ENCODE data around the gene MAPKAP1.
"Not testable (repeated sequence)": the region's sequence is repeated elsewhere in the genome, so short reads cannot be mapped to it uniquely, and the experiment has no call there.

MAPKAP1 gene

DNA sequence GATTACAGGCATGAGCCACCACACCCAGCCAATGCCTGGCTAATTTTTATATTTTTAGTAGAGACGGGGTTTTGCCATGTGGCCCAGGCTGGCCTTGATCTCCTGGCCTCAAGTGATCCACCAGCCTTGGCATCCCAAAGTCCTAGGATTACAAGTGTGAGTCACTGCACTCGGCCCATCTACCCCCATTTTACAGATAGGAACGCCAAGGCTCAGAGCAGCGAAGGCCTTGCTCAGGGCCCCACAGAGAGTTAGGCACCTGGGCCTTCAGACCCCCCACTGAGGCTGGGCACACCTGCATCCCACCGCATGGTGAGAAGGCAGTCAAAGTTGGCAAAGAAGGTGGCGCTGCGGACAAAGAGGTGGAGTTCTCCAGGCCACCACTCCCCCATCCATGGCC lies 302.3 kb downstream of the MAPKAP1 start:
- H3K9me3 ChIP-seq (ENCODE audit: low read depth, low read length): no peaks in the 10 kb centered on the region
- H3K27ac ChIP-seq: no peak overlapping the region
- no peak for TF ChIP-seq EZH2 (IDR thresholded peaks at IDR 0.05)
- TF ChIP-seq FOXP2 (optimal IDR thresholded peaks at IDR 0.05; ENCODE audit: control extremely low read depth, extremely low read length, insufficient read depth): no peak
- TF ChIP-seq POLR2AphosphoS5 (IDR thresholded peaks at IDR 0.05; ENCODE audit: borderline replicate concordance, low read depth, low read length): no peak
- no peaks in the 10 kb centered on the region for H3K36me3 ChIP-seq (ENCODE audit: insufficient read depth, low read length)
- H3K9ac ChIP-seq (ENCODE audit: insufficient read length): no peak overlapping the region
- DNase-seq (ENCODE audit: low read depth, low spot score): no peak
- H3K4me3 ChIP-seq: no peak overlapping the region

DNA sequence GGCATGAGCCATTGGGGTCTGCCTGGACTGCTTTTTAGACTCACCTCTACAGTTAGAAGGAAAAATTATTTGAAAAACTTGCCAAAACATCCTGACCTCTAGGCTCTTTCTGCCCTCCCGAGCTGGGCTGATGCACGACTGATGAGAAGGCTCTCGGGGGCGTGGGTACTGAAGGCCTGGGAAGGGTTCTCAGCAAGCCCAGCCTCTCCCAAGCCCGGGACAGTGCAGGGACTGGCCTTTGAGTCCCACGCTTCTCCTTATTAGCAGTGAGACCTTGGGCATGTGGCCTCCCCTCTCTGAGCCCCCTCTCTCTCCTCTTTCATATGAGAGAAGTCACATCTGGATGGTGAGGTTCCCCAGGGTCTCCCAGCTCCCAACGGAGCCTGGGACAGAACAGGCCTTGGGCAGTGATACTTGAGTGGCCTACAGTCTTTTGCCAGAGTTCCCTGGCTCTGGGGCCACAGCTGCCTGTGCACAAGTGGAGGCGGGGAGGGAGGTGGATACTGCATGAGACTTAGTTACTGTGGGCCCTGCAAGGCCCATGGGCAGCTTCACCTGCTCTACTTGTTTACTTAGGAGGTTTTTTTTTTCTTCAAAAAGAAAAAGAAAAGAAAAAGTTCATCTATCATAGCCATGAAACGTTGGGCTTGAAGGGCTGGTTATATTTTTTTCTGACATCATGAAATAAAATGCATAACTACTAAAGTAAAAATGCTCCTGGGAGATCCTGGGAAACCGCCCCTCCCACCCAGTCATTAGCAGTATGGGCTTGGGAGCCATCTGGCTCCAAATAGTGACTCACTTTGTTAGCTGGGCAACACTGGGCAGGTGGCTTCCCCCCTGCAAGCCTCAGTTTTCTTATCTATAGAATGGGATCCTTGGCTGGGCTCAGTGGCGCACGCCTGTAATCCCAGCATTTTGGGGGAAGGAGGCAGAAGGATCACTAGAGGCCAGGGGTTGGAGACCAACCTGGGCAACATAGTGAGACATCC lies 306.0 kb downstream of the MAPKAP1 start:
- no peak overlapping the region for H3K4me3 ChIP-seq
- no peak overlapping the region for H3K27ac ChIP-seq
- no peak overlapping the region for H3K9ac ChIP-seq (ENCODE audit: insufficient read length)
- no peak for DNase-seq (ENCODE audit: low read depth, low spot score)
- TF ChIP-seq POLR2AphosphoS5 (IDR thresholded peaks at IDR 0.05; ENCODE audit: borderline replicate concordance, low read depth, low read length) (no peak), EZH2 (IDR thresholded peaks at IDR 0.05) (no peak), FOXP2 (optimal IDR thresholded peaks at IDR 0.05; ENCODE audit: control extremely low read depth, extremely low read length, insufficient read depth) (no peak)
- H3K36me3 ChIP-seq (ENCODE audit: insufficient read depth, low read length): no peaks in the 10 kb centered on the region
- no peaks in the 10 kb centered on the region for H3K9me3 ChIP-seq (ENCODE audit: low read depth, low read length)

DNA sequence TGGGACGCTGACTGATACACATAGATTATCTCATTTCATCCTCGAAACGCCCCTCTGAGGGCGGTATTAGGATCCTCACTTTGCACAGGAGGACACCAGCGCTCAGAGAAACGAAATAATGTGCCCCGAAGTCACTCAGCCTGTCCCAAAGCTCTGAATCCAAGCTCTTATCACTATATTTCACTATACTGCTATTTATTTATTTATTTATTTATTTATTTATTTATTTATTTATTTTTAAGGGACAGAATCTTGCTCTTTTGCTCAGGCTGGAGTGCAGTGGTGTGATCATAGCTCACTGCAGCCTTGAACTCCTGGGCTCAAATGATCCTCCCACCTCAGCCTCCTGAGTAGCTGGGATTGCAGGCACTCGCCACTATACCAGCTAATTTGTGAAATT lies 306.8 kb downstream of the MAPKAP1 start:
- H3K9me3 ChIP-seq (ENCODE audit: low read depth, low read length); H3K27ac ChIP-seq; DNase-seq (ENCODE audit: low read depth, low spot score); H3K9ac ChIP-seq (ENCODE audit: insufficient read length); H3K4me3 ChIP-seq; H3K36me3 ChIP-seq (ENCODE audit: insufficient read depth, low read length): not testable (repeated sequence)

- no peaks in the 10 kb centered on the region for H3K9me3 ChIP-seq (ENCODE audit: low read depth, low read length)
- H3K4me3 ChIP-seq: no peak overlapping the region
- H3K9ac ChIP-seq (ENCODE audit: insufficient read length): no peak overlapping the region
- no peak overlapping the region for H3K27ac ChIP-seq
- no peaks in the 10 kb centered on the region for H3K36me3 ChIP-seq (ENCODE audit: insufficient read depth, low read length)
- TF ChIP-seq POLR2AphosphoS5 (IDR thresholded peaks at IDR 0.05; ENCODE audit: borderline replicate concordance, low read depth, low read length) (no peak), EZH2 (IDR thresholded peaks at IDR 0.05) (no peak), FOXP2 (optimal IDR thresholded peaks at IDR 0.05; ENCODE audit: control extremely low read depth, extremely low read length, insufficient read depth) (no peak)
- DNase-seq (ENCODE audit: low read depth, low spot score): no peak
These were observed 307.3 kb downstream of the MAPKAP1 start for GRCh38 chr9:125399666-125400065.

- Histone ChIP-seq H3K9ac (ENCODE audit: insufficient read length) (no peak overlapping the region), H3K4me3 (no peak overlapping the region), H3K27ac (no peak overlapping the region), H3K36me3 (ENCODE audit: insufficient read depth, low read length) (no peaks in the 10 kb centered on the region), H3K9me3 (ENCODE audit: low read depth, low read length) (no peaks in the 10 kb centered on the region)
- TF ChIP-seq POLR2AphosphoS5 (IDR thresholded peaks at IDR 0.05; ENCODE audit: borderline replicate concordance, low read depth, low read length) (no peak), EZH2 (IDR thresholded peaks at IDR 0.05) (no peak), FOXP2 (optimal IDR thresholded peaks at IDR 0.05; ENCODE audit: control extremely low read depth, extremely low read length, insufficient read depth) (no peak)
- DNase-seq (ENCODE audit: low read depth, low spot score): no peak
These were observed 307.8 kb downstream of the MAPKAP1 start for GRCh38 chr9:125399165-125399564.

DNA sequence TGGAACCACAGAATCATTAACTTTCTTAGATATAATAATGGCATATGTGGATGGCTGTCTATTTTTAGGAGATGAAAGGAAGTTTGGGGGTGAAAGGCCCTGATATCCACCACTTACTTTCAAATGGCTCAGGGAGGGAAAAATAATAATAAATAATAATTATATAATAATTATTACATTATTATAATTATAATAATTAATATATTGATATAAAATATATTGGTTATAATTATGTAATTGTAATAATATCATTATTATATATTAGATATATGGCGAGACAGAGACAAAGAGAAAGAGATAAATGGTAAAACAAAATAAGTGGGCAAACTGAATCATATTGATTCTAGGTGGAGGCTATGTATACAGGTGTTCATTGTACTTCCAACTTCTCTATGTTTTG lies 308.8 kb downstream of the MAPKAP1 start:
- H3K36me3 ChIP-seq (ENCODE audit: insufficient read depth, low read length): no peaks in the 10 kb centered on the region
- DNase-seq (ENCODE audit: low read depth, low spot score): no peak
- TF ChIP-seq POLR2AphosphoS5 (IDR thresholded peaks at IDR 0.05; ENCODE audit: borderline replicate concordance, low read depth, low read length) (no peak), EZH2 (IDR thresholded peaks at IDR 0.05) (no peak), FOXP2 (optimal IDR thresholded peaks at IDR 0.05; ENCODE audit: control extremely low read depth, extremely low read length, insufficient read depth) (no peak)

GRCh38 chr9:125397736-125398135 lies 309.3 kb downstream of the MAPKAP1 start:
- H3K27ac ChIP-seq: no peak overlapping the region
- no peak for DNase-seq (ENCODE audit: low read depth, low spot score)
- H3K9ac ChIP-seq (ENCODE audit: insufficient read length): no peak overlapping the region
- H3K9me3 ChIP-seq (ENCODE audit: low read depth, low read length): no peaks in the 10 kb centered on the region
- no peak overlapping the region for H3K4me3 ChIP-seq
- no peaks in the 10 kb centered on the region for H3K36me3 ChIP-seq (ENCODE audit: insufficient read depth, low read length)
- no peak for TF ChIP-seq EZH2 (IDR thresholded peaks at IDR 0.05)
- no peak for TF ChIP-seq POLR2AphosphoS5 (IDR thresholded peaks at IDR 0.05; ENCODE audit: borderline replicate concordance, low read depth, low read length)
- no peak for TF ChIP-seq FOXP2 (optimal IDR thresholded peaks at IDR 0.05; ENCODE audit: control extremely low read depth, extremely low read length, insufficient read depth)

More for the DNA sequence above, 308.8 kb downstream of the MAPKAP1 start:
- Histone ChIP-seq H3K9ac (ENCODE audit: insufficient read length) (no peak overlapping the region), H3K27ac (no peak overlapping the region), H3K4me3 (no peak overlapping the region), H3K9me3 (ENCODE audit: low read depth, low read length) (no peaks in the 10 kb centered on the region)

DNA sequence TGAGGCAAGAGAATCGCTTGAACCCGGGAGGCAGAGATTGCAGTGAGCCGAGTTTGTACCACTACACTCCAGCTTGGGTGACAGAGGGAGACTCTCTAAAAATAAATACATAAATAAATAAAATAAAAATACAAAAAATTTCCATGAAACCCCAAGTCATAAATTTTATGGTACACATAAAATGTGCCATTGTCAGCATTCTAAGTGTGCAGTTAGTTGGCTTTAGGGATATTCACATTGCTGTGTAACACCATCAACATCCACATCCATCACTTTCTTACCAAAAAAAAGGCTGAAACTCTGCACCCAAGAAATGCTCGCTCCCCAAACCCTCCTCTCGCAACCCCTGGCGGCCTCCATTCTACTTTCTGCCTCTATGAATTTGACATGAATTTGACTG lies 310.2 kb downstream of the MAPKAP1 start:
- Histone ChIP-seq H3K9ac (ENCODE audit: insufficient read length) (no peak overlapping the region), H3K4me3 (no peak overlapping the region), H3K27ac (no peak overlapping the region), H3K9me3 (ENCODE audit: low read depth, low read length) (no peaks in the 10 kb centered on the region), H3K36me3 (ENCODE audit: insufficient read depth, low read length) (no peaks in the 10 kb centered on the region)
- TF ChIP-seq EZH2 (IDR thresholded peaks at IDR 0.05) (no peak), POLR2AphosphoS5 (IDR thresholded peaks at IDR 0.05; ENCODE audit: borderline replicate concordance, low read depth, low read length) (no peak), FOXP2 (optimal IDR thresholded peaks at IDR 0.05; ENCODE audit: control extremely low read depth, extremely low read length, insufficient read depth) (no peak)
- DNase-seq (ENCODE audit: low read depth, low spot score): no peak
